GM21447 (cell line): ENCODE measurements around the gene ZHX3.
"Not testable (repeated sequence)": the region's sequence is repeated elsewhere in the genome, so short reads cannot be mapped to it uniquely, and the experiment has no call there.

ENCODE experiments used
- ATAC-seq: cut with Tn5 transposase; IDR thresholded peaks from one replicate; pipeline ENCODE4 v1.9.1; 2021; ENCODE audit not compliant: unreplicated experiment

ZHX3 gene

DNA sequence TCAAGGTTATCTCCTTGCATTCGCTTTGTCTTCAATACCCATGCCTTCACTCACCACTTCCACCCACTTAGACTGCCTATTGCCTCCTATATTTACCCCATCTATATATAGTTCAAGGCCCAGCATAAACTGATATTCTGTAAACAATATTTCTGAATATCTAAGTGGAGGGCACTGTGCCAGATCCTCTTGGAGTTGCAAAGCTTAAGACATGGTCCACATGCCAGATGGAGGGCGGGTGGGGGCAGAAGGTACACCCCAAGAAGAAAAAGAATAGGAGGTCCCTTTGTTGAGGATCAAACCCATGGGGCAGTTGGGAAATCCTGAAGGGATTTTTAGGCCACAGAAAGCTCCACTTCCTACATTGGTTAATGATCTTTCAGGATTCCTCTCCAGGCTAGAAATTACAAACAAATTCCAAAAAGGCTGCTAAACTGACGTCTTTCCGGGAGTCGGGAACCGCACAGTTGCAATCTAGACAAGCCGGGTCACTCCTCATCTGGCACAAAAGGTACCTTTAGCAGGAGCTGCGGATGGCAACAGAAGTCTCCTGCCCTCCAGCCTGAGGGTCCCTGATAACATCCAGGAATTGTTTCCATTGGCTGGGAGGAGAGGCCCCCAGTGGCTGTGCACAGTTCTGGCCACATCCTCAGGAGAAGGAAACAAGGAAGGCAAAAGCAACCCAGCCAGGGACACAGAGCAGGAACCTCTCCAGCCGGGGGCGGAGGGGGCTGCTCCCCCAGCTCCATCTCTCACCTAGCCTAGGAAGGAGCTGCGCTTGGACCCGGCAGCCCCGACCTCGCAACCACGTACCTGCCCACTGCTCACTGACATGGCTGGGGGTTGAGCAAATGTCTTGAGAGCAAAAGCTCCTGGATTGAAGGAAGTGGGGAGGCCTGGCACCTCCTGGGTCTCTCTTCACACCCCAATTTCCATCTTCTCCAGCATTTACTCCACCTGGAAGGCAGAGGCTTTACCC, 17.2 kb upstream of the ZHX3 start:
- no peak for ATAC-seq

DNA sequence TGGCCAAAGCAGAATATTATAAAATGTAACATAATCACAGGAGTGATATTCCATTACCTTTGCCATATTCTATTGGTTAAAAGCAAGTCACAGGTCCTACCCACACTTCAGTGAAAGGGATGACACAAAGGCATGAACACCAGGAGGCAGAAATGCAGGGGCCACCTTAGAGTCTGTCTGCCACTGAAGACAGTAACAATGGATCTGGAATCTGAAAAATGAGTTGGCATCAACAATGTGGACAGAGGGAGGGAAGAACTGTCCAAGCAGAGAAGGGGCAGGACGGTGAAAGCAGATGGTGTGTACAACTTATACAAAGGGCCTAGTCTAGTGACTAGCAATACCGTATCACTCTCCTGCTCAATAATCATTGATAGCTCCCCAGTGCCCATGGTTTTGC, 16.5 kb upstream of the ZHX3 start:
- ATAC-seq: no peak

DNA sequence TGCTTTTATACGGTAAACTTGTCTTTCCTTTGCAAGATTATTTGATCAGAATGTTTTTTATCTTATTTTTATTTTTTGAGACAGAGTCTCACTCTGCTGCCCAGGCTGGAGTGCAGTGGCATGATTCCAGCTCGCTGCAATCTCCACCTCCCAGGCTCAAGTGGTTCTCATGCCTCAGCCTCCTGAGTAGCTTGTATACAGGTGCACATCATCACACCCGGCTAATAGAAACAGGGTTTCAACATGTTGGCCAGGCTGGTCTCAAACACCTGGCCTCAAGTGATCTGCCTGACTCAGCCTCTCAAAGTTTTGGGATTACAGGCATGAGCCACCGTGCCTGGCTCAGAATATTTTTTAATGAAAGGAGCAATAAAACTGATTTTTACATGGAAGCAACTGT, 14.2 kb upstream of the ZHX3 start:
- ATAC-seq: no peak

DNA sequence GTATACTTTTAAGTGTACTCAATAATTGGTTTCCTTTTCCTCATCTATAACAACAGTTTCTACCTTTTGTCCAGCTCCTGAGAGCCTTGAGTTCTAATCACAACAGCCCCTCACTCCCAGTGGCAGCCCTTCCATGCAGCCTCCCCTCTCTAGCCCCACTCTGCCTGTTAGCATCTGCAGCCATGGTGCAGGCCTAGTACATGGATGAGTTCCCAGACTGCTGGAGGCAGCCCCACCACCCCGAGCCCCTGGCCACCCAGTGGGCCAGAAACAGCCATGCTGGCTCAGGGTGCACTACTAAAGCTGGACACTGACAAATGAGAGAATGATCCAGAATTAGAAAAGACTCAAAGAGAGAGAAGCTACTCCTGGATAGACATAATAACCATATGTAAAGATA, 13.4 kb upstream of the ZHX3 start:
- no peak for ATAC-seq

DNA sequence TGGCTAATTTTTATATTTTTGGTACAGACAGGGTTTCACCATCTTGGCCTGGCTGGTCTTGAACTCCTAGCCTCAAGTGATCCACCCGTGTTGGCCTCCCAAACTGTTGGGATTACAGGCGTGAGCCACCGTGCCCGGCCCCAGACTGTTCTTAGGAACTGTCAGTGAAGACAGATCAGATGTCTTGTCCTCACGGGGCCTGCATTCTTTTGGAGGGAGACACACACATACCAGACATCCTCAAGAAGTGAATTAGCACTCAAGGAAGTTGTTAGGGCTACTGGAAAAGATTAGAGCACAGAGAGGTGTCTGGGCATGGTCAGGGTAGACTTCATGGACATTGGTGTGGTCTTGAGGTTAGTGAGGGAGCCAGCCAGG, 12.8 kb upstream of the ZHX3 start:
- ATAC-seq: no peak

DNA sequence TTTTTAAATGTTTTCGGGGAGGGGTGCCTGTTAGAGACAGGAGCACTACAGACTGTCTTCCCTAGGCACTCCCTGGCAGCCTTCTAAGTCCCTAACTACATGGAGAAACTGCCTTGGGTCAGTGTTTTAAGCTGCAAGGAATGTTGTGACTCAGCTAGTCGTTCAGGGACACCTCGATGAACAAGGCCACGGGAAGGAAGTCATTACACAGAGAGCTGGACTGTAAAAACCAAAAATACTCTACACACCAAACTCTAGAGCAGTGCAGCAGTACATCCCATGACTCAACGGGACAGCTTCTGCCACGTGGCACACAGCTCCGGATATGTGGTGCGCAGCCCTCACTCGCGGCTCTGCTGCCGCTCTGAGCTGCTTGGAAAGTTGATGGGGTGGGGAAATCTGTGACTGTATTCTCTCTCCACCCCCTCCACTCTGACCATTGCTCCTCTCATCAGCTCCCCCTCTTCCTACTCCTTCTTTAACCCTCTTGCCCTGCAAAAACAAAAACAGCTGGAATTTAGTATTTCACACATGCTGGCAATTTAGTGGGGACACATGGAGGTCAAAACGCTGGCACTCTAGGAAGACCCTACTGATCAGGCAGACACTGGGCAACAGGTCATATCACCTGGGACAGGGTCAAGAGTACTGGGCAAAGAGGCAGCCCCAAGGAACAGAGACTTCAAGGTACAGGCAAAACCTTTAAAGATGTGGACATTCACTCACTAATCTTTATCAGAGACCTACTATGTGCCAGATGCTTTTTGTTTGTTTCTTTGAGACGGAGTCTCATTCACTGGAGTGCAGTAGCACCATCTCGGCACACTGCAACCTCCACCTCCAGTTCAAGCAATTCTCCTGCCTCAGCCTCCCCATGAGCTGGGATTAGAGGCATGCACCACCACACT, 12.2 kb upstream of the ZHX3 start:
- peak; percentile 88 for ATAC-seq

DNA sequence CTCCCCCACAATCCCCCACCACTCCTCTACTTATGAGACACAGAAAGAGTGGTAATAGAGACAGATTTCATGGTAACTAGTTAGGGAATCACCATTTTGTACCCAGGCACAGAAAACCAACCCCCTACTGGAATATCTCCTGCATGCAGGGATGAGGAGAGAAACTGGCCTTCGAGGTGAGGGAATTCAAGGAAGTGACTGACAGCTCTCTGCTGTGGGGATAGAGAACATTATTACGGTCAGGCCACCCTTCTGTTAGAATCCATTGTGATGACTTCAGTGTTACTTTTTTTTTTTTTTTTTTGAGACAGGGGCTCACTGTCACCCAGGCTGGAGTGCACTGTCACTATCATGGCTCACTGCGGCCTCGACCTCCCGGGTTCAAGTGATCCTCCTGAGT, 9.6 kb upstream of the ZHX3 start:
- ATAC-seq: no peak

DNA sequence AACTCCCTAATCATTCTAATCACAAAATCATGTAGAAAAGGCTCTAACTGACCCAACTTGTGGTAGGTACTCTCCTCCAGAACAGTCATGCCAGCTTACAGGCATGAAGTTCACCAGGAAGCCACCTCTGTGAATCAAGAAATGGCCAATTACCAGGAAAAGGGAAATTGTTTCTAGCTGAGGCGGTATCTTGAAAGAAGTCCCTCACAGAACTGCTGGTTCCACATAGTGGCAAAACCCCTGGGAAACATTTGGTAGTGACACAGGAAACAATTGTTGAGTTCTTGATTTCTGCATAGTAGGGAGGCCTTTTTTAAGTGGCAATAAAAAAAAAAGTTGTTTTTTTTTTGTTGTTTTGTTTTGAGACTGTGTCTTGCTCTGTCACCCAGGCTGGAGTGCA, 3.4 kb upstream of the ZHX3 start:
- no peak for ATAC-seq

DNA sequence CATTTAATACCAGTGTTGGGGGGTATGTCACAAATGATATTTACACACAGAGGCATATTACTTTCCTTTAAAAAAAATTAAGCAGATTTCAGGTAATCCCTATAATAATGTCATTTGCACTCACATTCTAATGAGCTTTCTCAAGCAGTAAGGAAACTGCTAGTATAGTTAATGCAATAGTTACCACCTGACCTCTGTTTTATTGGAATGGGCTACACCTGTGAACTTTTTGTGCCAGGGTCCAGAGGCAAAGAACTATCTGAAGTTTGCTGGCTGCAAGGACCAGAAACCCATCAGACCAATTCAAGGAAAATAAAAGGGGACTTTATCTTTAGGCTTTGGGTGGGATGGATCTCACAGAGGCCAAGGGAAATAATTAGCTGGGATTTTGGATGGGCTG, 2.9 kb upstream of the ZHX3 start:
- ATAC-seq: no peak

DNA sequence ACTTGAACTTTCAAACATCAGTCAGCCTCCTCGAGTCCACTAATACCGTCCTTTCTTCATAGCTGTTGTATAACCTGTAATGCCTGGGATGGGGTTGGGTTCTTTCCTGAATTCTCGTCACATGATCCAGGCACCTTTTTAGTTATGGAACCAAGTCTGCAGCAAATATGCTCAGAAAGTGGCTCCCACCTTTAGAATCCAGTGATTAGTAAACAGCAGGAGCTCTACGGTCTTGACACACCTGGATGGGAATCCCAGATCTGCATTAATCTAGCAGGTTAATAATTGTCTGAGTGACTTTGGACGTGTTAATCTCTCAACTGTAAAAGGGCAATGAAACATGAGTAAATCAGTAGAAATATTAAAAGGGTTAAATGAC, 729 bp upstream of the ZHX3 start:
- ATAC-seq: no peak

DNA sequence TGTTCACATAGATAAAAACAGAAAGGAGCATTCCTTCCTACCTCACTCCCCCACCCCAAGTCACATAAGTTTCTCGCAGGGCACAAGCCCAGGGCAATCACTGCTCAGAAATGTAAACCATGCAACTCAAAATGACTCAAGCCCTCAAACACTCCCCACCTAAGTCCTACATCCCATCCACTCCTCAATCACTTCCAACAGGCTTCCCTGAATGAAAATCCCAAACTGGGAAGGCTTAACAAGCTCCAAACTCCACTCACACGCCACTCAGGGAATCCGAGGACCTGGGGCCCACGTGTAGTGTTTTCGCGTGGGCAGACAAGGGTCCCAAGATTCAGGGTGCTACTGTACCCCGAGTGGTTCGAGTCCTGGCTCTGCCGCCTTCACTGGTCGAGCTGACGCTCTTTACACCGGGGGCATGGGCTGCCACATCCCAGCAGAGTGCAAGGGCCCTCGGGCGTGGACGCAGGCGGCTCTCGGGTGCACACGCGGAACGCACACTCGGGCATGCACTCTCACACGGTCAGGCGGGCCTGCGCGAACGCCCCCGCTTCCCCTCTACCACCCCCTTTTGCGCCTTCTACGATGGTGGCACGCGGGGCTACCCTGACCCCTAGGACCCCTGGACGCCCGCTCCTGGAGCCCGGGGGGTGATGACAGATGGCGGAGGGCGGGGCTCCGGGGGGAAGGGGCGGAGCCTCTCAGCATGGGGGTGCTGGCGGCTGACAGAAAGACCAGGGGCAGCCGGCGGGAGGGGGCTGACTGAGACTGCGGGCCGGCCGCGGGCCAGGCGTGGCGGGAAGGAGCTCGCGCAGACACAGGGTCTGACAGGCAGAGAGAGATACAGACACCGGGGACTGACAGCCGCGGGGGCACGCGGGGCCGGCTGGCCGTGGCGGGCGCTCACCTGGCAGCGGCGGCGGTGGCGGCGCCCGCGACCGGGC, 657 bp downstream of the ZHX3 start:
- ATAC-seq: peak; percentile 63

DNA sequence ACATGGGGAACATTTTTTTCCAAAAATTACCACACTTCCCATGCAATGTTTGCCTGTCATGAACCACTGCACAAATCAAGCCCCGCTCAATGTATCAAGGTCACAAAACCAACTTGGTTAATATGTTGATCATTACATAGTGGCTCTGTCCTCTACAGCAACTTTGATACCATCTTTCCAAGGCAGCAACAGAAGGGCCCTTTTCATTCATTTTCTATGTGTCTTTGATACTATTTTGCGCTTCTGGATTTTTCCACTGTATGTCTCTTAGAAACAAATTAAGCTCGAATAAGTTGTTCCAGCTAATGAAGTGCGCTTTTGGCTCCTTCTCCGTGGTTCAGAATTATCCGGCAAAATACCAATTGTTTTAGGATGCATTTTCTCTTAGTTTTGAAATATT, 1.5 kb downstream of the ZHX3 start:
- no peak for ATAC-seq

DNA sequence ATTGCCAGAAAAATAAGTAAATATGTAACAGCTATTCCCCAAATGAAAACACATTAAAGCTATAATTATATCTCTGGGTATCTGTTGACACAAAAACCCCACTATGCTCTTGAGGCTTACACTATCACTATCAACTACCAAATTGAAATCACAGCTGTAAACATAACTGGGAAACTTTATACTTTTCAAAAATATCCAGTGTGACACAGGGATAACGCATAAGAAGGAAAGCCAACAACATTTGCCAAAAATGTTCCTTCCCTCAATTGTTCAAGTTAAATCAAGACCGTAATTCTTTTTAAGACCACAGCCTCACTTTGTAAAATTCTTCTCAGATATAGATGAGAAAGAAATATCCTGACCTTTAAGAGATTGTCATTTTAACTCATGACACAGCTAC, 3.1 kb downstream of the ZHX3 start:
- ATAC-seq: no peak

DNA sequence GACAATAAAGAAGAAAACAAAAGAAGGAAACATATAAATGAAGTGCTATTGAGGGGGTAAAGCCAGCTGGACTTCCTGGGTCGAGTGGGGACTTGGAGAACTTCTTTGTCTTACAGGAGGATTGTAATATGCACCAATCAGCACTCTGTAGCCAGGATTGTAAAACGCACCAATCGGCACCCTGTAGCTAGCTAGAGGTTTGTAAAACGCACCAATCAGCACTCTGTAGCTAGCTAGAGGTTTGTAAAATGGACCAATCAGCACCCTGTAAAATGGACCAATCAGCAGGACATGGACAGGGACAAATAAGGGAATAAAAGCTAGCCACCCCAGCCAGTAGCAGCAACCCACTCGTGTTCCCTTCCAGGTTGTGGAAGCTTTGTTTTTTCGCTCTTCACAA, 5.5 kb downstream of the ZHX3 start:
- ATAC-seq: not testable (repeated sequence)

DNA sequence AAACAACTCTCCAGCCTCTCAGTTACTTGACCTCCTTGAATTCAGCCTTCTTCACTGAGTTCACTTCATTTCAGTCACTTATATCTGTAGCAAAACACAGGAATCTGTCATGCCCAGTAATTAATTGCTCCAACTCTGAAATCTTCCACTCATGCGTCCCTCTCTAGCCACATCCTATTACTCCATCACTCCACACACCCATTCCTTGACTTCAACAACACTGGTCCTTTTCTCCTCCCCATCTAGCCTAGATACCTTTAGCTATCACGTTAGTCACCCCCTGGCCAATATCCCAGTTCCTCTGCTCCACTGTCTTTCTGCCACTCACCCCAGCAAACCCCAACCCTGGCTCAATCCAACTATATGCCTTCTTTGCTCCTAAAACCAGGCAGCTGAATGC, 7.7 kb downstream of the ZHX3 start:
- ATAC-seq: no peak

DNA sequence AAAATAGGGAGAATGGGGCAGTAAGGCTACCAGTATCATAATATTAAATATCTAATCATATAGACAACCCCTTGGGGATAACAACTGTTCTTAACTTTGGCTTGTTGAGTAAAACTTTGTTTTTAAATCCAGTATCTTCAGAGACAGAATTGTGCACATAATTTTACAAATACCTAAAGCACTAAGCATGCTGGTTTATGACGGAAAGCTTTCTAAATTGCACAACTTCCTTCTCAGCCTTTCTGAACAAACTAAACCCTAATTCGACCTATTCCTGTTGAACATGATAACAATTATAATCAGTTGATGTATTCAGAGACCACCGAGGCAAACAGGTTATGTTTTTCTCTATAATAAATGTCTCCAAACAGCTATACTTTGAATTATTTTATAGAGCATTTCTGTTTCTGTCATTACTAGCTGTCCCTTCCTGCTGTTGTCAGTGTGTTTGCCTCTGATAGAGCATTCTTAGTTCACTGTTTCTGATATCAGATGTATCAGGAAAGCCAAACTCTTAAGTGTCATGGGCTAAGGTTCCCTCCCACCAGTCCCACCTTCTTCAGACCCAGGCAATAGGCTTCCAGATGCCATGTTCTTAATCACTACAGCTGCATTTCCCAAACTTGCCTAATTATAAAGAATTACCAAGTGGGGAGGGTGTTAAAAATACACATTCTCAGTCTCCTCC, 8.7 kb downstream of the ZHX3 start:
- ATAC-seq: no peak

DNA sequence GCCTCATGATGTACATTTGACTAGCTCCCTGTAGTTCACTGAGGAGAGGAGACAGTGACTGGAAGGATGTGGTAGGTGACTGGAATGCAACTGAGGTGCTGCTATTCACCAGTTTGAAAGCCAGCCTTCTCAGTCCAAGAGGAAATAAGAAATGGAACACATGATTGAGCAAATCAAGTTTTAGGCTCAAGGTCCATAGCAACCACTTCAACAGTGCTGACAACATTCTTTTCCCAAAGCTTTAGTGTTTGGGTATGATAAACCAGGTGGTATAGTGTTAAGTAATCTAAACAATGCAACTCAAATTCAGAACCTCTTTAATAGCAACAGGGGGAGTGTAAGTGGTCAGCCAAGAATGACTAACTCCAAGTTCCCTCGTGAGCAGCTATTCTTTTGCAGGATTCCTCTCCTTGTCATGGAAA, 9.2 kb downstream of the ZHX3 start:
- no peak for ATAC-seq

DNA sequence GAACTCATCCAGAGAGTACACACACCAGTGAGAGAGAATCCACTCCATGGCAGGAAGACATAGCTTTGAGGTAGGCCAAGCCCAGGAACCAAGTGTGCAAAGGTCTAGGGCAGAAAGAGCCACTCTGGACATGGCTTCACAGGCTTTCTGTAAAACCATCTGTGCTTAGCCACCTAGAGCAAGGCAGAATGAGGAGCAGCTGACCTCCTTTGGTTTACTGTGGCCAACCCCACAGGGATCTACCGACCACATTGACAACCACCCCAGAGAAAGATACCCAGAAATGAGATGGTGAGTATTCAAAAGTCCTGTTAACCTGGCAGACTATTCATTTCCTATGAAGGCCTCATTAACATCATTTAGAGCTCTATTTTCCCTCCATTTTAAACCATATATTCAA, 10.5 kb downstream of the ZHX3 start:
- no peak for ATAC-seq

DNA sequence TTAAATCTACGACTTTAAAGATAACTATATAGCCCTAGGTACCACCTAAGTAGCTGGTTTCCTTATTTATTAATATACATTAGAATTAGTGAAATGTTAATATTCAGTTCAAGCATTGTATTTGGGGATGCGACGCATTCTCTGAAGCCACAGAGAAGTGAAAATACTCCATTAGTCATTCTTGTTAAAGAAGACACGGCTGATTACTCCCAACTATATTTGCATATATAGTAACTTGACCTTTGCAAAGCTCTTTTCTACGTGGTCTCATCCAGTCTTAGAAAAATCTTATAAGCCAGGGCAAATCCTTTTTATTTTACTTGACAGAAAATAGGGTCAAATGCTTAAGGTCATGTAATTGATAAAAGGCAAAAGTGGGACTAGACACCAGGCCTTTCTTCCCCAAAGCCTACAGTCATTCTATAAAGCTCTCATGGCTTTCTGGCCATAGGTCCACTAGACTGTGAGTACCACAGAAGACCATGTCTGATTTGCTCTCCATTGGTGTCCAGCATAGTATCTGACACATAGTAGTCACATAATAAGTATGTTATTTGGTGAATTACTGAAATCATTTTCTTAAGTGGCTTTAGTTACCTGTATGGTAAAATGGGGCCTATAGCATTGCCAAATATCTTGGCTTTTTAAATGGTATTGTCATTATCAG, 11.3 kb downstream of the ZHX3 start:
- ATAC-seq: peak; percentile 91
